ENCODE data around the gene TMEM196.
"Not testable (repeated sequence)": the region's sequence is repeated elsewhere in the genome, so short reads cannot be mapped to it uniquely, and the experiment has no call there.

Gene TMEM196

GRCh38 chr7:19707240-19707639, 66.2 kb downstream of the TMEM196 start:
- DNase-seq (ENCODE audit: low spot score): no peak

- DNase-seq (ENCODE audit: low spot score): no peak
Observed at GRCh38 chr7:19705663-19706062, 67.8 kb downstream of the TMEM196 start.

- no peak for DNase-seq (ENCODE audit: low spot score)
Observed at GRCh38 chr7:19701471-19701870, 71.9 kb downstream of the TMEM196 start.

GRCh38 chr7:19700936-19701335, 72.5 kb downstream of the TMEM196 start:
- no peak for DNase-seq (ENCODE audit: low spot score)

- DNase-seq (ENCODE audit: low spot score): no peak
Observed at GRCh38 chr7:19698331-19698730, 75.1 kb downstream of the TMEM196 start.

- DNase-seq (ENCODE audit: low spot score): no peak
Observed at GRCh38 chr7:19696926-19697325, 76.5 kb downstream of the TMEM196 start.

- DNase-seq (ENCODE audit: low spot score): no peak
Observed at GRCh38 chr7:19692111-19692828, 81.1 kb downstream of the TMEM196 start.

GRCh38 chr7:19690736-19691135, 82.7 kb downstream of the TMEM196 start:
- no peak for DNase-seq (ENCODE audit: low spot score)

- DNase-seq (ENCODE audit: low spot score): not testable (repeated sequence)
Observed at GRCh38 chr7:19689130-19689529, 84.3 kb downstream of the TMEM196 start.

- no peak for DNase-seq (ENCODE audit: low spot score)
Observed at GRCh38 chr7:19681596-19681995, 91.8 kb downstream of the TMEM196 start.

- no peak for DNase-seq (ENCODE audit: low spot score)
Observed at GRCh38 chr7:19677180-19677579, 96.2 kb downstream of the TMEM196 start.

- no peak for DNase-seq (ENCODE audit: low spot score)
Observed at GRCh38 chr7:19675816-19676215, 97.6 kb downstream of the TMEM196 start.

GRCh38 chr7:19674266-19674960, 99.0 kb downstream of the TMEM196 start:
- no peak for DNase-seq (ENCODE audit: low spot score)

- DNase-seq (ENCODE audit: low spot score): no peak
Observed at GRCh38 chr7:19670806-19671205, 102.6 kb downstream of the TMEM196 start.

All from HuH-7 (cell line).